HG02642 (cell line): Measurements from ENCODE around the gene ITPR3.
A peak's percentile ranks its signal among the peaks of the same experiment; 100 is the strongest.

Experiments used
- ATAC-seq: cut with Tn5 transposase; IDR thresholded peaks from one replicate; pipeline ENCODE4 v1.9.1; 2021; ENCODE audit warnings: mild to moderate bottlenecking; ENCODE audit not compliant: unreplicated experiment, poor library complexity

The ITPR3 gene

GRCh38 chr6:33695451-33695887 is 74.3 kb downstream of the ITPR3 start:
- no peak for ATAC-seq

GRCh38 chr6:33696076-33696475 is 75.0 kb downstream of the ITPR3 start:
- ATAC-seq: no peak

GRCh38 chr6:33696548-33697518 is 75.7 kb downstream of the ITPR3 start:
- ATAC-seq: no peak

- no peak for ATAC-seq
These were observed 76.7 kb downstream of the ITPR3 start for GRCh38 chr6:33697845-33698244.

- no peak for ATAC-seq
These were observed 77.4 kb downstream of the ITPR3 start for GRCh38 chr6:33698494-33698893.

- no peak for ATAC-seq
These were observed 78.0 kb downstream of the ITPR3 start for GRCh38 chr6:33699131-33699530.

- no peak for ATAC-seq
These were observed 78.6 kb downstream of the ITPR3 start for GRCh38 chr6:33699739-33700138.

- peak; percentile 71 for ATAC-seq
These were observed 79.4 kb downstream of the ITPR3 start for GRCh38 chr6:33700391-33701050.

- ATAC-seq: no peak
These were observed 81.3 kb downstream of the ITPR3 start for GRCh38 chr6:33702345-33702977.

- no peak for ATAC-seq
These were observed 83.3 kb downstream of the ITPR3 start for GRCh38 chr6:33704215-33705066.

GRCh38 chr6:33705268-33705885 is 84.3 kb downstream of the ITPR3 start:
- no peak for ATAC-seq

GRCh38 chr6:33705955-33706725 is 85.0 kb downstream of the ITPR3 start:
- no peak for ATAC-seq

GRCh38 chr6:33707771-33708170 is 86.6 kb downstream of the ITPR3 start:
- ATAC-seq: no peak

GRCh38 chr6:33708516-33709204 is 87.5 kb downstream of the ITPR3 start:
- ATAC-seq: no peak

GRCh38 chr6:33709605-33710295 is 88.6 kb downstream of the ITPR3 start:
- ATAC-seq: no peak

- ATAC-seq: no peak
These were observed 89.4 kb downstream of the ITPR3 start for GRCh38 chr6:33710296-33711121.
